Chondrocyte (in vitro differentiated cells): Measurements from ENCODE around the gene CLMN. TPM values are rescaled to one million over a fixed set of nuclear protein-coding genes. Genes with fewer than 3 reads are reported as not detected.

Experiments used
- DNase-seq: peaks from one replicate; pipeline ENCODE4 v3.0.0; 2021; ENCODE audit warnings: mixed read lengths, low spot score
- H3K27ac Mint-ChIP-seq: one replicate; pipeline ENCODE4 v1.8.0; 2021; ENCODE audit warnings: mild to moderate bottlenecking, moderate library complexity, mixed read lengths; ENCODE audit not compliant: unreplicated experiment
- H3K27me3 Mint-ChIP-seq: 2 replicates; pipeline ENCODE4 v1.8.0; 2021; ENCODE audit warnings: low read depth, mixed read lengths
- H3K36me3 Mint-ChIP-seq: 2 replicates; pipeline ENCODE4 v1.8.0; 2021; ENCODE audit warnings: low read depth, mixed read lengths
- H3K4me1 Mint-ChIP-seq: 2 replicates; pipeline ENCODE4 v1.8.0; 2021; ENCODE audit warnings: low read depth, mild to moderate bottlenecking, mixed read lengths
- H3K4me3 Mint-ChIP-seq: one replicate; pipeline ENCODE4 v1.8.0; 2021; ENCODE audit warnings: mild to moderate bottlenecking, moderate library complexity, mixed read lengths; ENCODE audit not compliant: unreplicated experiment
- H3K9me3 Mint-ChIP-seq: 2 replicates; pipeline ENCODE4 v1.8.0; 2021; ENCODE audit warnings: low read depth, mixed read lengths
- CTCF ChIP-seq: fragments of 200-600 bp; sonication (generic); IDR thresholded peaks from 2 replicates; pipeline ENCODE4 v1.5.0; 2021; ENCODE audit warnings: antibody characterized with exemption, mild to moderate bottlenecking, moderate library complexity
- total RNA-seq: library from RNA; stranded (reverse); gene quantifications from 3 replicates; pipeline ENCODE4 v1.2.1, GENCODE V29; 2021

Gene CLMN
- total RNA-seq, 1 donor from 2014 or later: 7.3 TPM

GRCh38 chr14:95313707-95314106 lies 6.0 kb downstream of the CLMN start:
- Mint-ChIP-seq H3K27ac (no peak overlapping the region), H3K9me3 (no peaks in the 10 kb centered on the region), H3K4me1 (peaks cover 23% of the 10 kb centered on the region), H3K27me3 (no peaks in the 10 kb centered on the region), H3K36me3 (no peaks in the 10 kb centered on the region), H3K4me3 (no peak overlapping the region)
- TF ChIP-seq CTCF: no peak
- DNase-seq: peak; percentile 27

GRCh38 chr14:95313190-95313589 lies 6.5 kb downstream of the CLMN start:
- Mint-ChIP-seq H3K4me1 (peaks cover 22% of the 10 kb centered on the region), H3K27ac (no peak overlapping the region), H3K27me3 (no peaks in the 10 kb centered on the region), H3K36me3 (no peaks in the 10 kb centered on the region), H3K4me3 (no peak overlapping the region), H3K9me3 (no peaks in the 10 kb centered on the region)
- no peak for TF ChIP-seq CTCF
- no peak for DNase-seq

GRCh38 chr14:95312311-95312710 lies 7.4 kb downstream of the CLMN start:
- no peak overlapping the region for H3K27ac Mint-ChIP-seq
- H3K36me3 Mint-ChIP-seq: no peaks in the 10 kb centered on the region
- TF ChIP-seq CTCF: no peak
- peaks cover 20% of the 10 kb centered on the region for H3K4me1 Mint-ChIP-seq
- no peak overlapping the region for H3K4me3 Mint-ChIP-seq
- peaks cover under 1% of the 10 kb centered on the region for H3K27me3 Mint-ChIP-seq
- DNase-seq: no peak
- H3K9me3 Mint-ChIP-seq: no peaks in the 10 kb centered on the region

- H3K27me3 Mint-ChIP-seq: peaks cover 4% of the 10 kb centered on the region
- peaks cover 20% of the 10 kb centered on the region for H3K4me1 Mint-ChIP-seq
- TF ChIP-seq CTCF: no peak
- H3K27ac Mint-ChIP-seq: peak overlapping the region; percentile 45
- H3K9me3 Mint-ChIP-seq: no peaks in the 10 kb centered on the region
- DNase-seq: no peak
- no peak overlapping the region for H3K4me3 Mint-ChIP-seq
- no peaks in the 10 kb centered on the region for H3K36me3 Mint-ChIP-seq
These were observed 8.0 kb downstream of the CLMN start for GRCh38 chr14:95311752-95312151.

- no peak overlapping the region for H3K27ac Mint-ChIP-seq
These were observed 8.9 kb downstream of the CLMN start for GRCh38 chr14:95310635-95311380.

More at GRCh38 chr14:95310635-95311380, 8.9 kb downstream of the CLMN start:
- Mint-ChIP-seq H3K9me3 (no peaks in the 10 kb centered on the region), H3K27me3 (peaks cover 4% of the 10 kb centered on the region), H3K4me3 (no peak overlapping the region), H3K36me3 (no peaks in the 10 kb centered on the region), H3K4me1 (peaks cover 20% of the 10 kb centered on the region)
- TF ChIP-seq CTCF: no peak
- peak; percentile 68 for DNase-seq
